CD4-positive, alpha-beta T cell treated with Interleukin-10 for 1 hour (primary cell): ENCODE data around the gene DCAF8L1.
"Not testable (repeated sequence)": the region's sequence is repeated elsewhere in the genome, so short reads cannot be mapped to it uniquely, and the experiment has no call there.

Source experiments
- DNase-seq: peaks from one replicate; pipeline ENCODE4 v3.0.0-alpha.2; 2020

The DCAF8L1 gene

GRCh38 chrX:27981349-27981748 is at the start of gene DCAF8L1:
Gene DCAF8L1 (minus strand): TSS chrX:27981449. CDS start chrX:27981334, 115 bp downstream.
- DNase-seq = no peak

GRCh38 chrX:28022371-28022770 is 41.1 kb upstream of the DCAF8L1 start:
- DNase-seq = no peak

DNA sequence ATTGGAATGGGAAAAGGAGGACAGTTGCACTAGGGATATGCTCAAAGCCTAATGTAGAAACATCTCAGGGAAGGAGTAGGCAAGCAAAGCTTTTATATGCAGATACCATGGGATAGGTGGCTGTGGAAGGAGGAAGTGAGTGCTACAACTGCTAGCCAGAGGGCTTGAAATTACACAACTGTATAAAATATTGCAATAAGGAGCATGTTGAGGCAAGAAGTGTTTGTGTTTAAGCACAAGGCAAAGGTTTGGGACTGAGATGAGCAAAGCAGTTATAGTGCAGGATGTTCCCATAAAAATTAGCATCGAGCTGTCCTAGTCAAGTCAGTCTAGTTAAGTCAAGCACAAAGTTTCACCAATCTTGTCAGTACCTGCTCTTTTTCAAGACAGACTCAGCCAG is 35.6 kb upstream of the DCAF8L1 start:
- DNase-seq = no peak

DNA sequence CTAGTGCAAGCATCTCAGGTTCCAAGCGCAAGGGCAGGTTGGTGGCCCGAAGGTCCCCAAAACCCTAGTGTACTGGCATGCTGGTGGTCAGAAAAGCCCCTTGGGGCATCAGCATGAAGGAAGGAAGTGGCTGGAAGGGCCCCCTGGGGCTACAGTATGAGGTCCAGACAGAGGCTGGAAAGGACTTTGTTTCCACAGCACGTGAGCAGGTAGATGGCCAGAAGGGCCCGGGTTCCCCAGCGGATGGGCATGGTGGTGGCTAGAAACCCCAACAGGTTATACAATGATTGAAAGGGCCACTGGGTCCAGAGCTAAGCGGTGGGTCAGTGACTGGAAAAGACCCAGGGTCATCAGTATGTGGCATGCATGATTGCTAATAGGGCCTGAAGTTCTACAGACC is 34.7 kb upstream of the DCAF8L1 start:
- DNase-seq = no peak

GRCh38 chrX:28010875-28011274 is 29.6 kb upstream of the DCAF8L1 start:
- DNase-seq = no peak

- no peak for DNase-seq
Observed at GRCh38 chrX:27998666-27999065, 17.4 kb upstream of the DCAF8L1 start.

- DNase-seq = no peak
Observed at GRCh38 chrX:27997622-27998021, 16.4 kb upstream of the DCAF8L1 start.

DNA sequence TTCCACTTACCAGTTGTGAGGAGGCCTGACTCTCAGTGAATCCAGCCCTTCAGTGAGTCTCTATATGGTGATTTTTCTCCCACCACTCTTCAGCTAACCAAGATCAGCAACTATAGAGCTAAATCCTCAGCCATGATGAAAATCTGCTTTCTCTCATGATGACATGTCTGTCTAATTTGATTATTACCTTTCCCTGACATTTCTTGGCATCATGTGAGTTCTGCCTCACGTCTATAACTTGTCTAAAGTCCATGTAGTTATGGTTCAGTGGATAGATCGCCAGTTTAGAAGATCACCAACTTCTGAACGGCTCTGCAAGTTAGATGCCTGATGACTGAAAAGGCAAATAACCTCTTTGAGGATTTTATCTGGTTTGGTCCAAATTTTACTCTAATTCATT is 14.9 kb upstream of the DCAF8L1 start:
- DNase-seq = no peak

DNA sequence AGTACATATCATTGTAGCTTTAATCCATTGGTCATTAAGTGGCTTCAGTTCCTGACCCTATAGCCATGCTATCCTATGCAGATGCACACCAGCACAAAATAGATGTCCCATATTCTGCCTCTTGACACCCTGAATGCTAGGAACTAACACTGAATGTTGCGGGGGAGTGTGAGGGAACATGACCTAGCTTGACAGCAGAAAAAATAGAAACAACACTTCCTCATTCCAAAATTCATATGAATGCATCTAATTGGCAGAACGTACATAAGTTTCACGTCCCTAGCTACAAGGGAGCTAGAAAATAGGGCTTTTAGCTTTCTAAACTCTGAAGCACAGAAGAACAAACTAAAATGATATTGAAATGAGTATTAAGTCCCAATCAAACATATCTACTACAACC is 14.4 kb upstream of the DCAF8L1 start:
- no peak for DNase-seq

DNA sequence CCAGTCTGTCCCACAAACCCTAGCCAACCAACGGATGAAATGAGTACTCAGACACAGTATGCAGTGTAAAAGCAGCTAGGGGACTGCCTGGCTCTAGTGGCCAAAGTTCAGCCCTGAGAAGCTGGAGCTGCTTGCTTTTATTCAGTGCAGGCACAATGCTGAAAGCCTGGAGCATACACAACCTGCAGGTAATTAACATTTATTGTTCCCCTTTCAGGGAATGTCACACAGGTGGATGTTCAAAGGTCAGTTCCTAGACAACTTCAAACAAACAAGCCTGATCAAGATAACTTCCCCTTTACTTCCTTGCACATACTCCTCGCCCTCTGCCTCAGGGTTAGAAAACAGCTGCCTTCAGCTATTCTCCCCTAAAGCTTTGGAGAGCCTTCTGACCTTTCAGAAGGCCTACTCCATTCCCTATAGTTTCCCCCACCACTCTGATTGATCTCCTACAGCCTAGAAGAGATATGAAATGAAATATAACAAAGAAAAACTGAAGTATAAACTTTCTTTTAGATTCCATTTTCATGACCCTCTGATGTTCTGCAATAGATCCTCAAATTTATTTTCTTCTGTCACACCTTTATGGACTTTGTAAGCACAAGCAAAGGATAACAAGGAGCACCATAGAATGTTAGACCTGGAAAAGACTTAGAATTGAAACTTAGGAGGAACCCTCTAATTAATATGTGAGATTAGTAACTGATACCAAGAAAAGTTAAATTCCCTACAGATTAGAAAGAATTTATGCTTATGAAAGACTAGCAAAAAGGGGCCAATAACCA is 6.8 kb upstream of the DCAF8L1 start:
- DNase-seq = no peak

DNA sequence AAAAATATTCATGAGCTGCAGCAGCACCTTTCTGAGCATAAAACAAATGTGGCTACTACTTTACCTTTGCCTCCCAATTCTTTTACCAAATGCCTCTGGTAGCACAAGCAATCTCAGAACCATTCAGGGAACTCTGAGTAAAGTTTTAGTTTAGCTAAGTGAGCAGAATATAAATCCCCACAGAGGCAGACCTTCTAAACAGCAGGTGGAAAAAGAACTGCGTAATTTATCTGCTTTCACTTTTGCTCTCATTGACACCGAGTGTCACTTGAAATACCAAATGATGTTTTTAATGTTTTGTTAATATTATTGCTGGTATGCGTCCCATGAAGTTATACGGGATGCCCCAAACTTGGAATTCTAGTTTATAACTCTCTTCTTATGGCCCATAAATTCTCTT is 4.3 kb downstream of the DCAF8L1 start:
- not testable (repeated sequence) for DNase-seq

- DNase-seq = no peak
Observed at GRCh38 chrX:27976284-27976683, 5.0 kb downstream of the DCAF8L1 start.

- no peak for DNase-seq
Observed at GRCh38 chrX:27968878-27969277, 12.4 kb downstream of the DCAF8L1 start.

DNA sequence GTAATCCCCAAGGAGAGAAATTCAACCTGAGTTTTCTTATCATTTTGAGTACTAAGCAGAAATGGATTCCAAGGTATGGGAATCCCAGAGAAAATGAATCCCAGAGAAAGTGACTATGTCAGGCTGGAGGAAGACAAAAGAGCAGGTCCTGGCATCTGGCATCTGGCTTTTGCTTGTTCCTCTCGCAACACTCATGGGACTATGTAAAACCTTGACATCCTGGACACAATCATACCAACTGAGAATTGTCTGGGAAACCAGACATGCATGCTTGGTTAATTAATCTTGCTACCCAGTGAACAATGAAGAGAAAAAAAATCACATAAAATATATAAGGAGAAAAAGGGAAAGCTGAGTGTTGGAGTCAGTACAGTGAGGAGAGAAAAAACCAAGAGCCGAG is 12.9 kb downstream of the DCAF8L1 start:
- DNase-seq = no peak

DNA sequence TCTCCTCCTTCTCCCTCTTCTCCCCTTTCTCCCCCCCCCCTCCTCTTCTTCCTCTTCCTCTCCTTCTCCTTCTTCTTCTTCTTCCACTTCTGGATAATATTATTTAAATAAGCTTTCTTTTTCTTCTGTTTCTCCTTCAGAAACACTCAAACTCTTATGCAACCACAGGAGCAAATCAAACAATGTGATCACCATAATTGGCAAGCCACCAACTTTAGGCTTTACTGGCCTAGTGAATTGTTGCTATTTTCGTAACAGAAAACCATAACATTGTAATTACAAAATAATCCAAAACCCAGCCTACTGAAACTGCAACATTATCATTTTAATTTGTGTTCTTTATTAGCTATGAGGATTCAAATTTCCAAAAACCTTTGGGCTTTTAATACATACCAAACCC is 14.3 kb downstream of the DCAF8L1 start:
- DNase-seq = no peak

DNA sequence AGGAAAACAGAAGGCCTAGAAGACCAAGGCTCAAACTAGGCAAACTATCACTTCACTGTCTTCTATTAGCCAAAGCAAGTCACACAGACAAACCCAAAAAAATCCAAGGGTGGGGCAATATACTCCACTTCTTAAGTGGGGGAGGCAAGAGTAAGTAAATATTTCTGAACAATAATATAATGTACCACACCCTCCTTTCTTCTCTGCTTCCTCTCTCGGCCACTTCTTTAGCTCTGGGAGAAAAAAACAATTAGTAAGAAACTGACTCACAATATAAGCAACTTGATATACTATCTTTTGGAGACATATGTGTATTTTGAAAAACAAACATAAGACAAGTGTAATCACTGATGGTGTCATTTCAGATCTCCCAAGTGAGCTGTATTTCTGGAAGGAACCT is 14.8 kb downstream of the DCAF8L1 start:
- no peak for DNase-seq

- not testable (repeated sequence) for DNase-seq
Observed at GRCh38 chrX:27965348-27965747, 15.9 kb downstream of the DCAF8L1 start.

GRCh38 chrX:27964432-27964831 is 16.8 kb downstream of the DCAF8L1 start:
- no peak for DNase-seq

DNA sequence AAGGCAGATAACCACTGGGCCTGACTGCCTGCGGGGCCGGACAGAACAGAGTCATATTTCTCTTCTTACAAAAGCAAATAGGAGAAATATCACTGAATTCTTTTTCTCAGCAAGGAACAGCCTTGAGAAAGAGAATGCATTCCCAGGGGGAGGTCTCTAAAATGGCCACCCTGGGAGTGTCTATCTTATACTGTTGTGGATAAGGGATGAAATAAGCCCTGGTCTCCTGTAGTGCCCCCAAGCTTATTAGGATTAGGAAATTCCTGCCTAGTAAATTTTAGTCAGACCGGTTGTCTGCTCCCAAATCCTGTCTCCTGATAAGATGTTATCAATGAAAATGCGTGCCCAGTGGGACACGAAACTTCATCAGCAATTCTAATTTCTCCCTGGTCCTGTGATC is 20.8 kb downstream of the DCAF8L1 start:
- DNase-seq = not testable (repeated sequence)

- DNase-seq = no peak
Observed at GRCh38 chrX:27953171-27953570, 28.1 kb downstream of the DCAF8L1 start.

DNA sequence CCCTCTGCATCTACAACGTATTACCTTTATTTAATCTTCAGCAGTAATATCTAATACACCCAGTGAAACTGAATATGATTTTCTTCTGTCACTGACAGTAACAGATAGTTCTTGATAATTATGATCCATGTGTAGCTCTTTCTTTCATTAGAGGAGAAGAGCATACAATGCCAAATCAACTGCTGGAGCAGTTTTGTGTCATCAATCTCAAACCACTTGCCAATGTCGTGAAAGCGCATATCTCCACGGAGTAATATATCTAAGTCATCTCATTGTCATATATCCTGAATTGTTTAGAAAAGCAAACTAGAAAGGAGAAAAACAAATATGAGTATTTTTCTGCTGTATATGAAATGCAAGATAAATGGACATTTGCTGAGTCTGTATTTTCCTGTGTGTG is 47.9 kb downstream of the DCAF8L1 start:
- DNase-seq = no peak
